ENCODE data around the gene GSE1. TPM values are rescaled to one million over a fixed set of nuclear protein-coding genes. Genes with fewer than 3 reads are reported as not detected.

Gene GSE1
- total RNA-seq, 1 experiment from 2014 or later, result 38.4 TPM

GRCh38 chr16:85627526-85628264, 14.6 kb downstream of the GSE1 start:
- Histone ChIP-seq H3K4me3 (ENCODE audit: low read length) (no peak overlapping the region), H3K9me3 (ENCODE audit: low read length) (no peaks in the 10 kb centered on the region), H3K4me2 (ENCODE audit: low read length) (no peak overlapping the region), H4K20me1 (ENCODE audit: low read length) (peaks cover 15% of the 10 kb centered on the region; the same call in 1 of the 2 replicates), H3K36me3 (ENCODE audit: low read depth, low read length) (peaks cover 9% of the 10 kb centered on the region; the same call in 1 of the 2 replicates), H3K27me3 (ENCODE audit: low read length) (no peaks in the 10 kb centered on the region), H3K9ac (ENCODE audit: low read length) (no peak overlapping the region), H3K9me2 (replicated peaks; ENCODE audit: low read length) (no peaks in the 10 kb centered on the region), H3F3A (ENCODE audit: low read length, unreplicated experiment) (no peaks in the 10 kb centered on the region), H3K4me1 (ENCODE audit: insufficient read depth, low read length) (0 out of 2 replicates have a peak, but pooled peaks cover under 1% of the 10 kb centered on the region), H3K27ac (ENCODE audit: low read length) (no peak overlapping the region), H3K79me2 (ENCODE audit: low read length) (peaks cover 97% of the 10 kb centered on the region), H2AFZ (ENCODE audit: low read length) (no peak overlapping the region)
- intact Hi-C loops (cut with micrococcal nuclease), result no loop called here
- POLR2A ChIA-PET (ENCODE audit: unreplicated experiment), result no interaction called here
- BruUV-seq (replicated peaks), result no TSS peak
- no peak for TF ChIP-seq EZH2 (IDR thresholded peaks at IDR 0.05; ENCODE audit: low read length, unreplicated experiment)
- TF ChIP-seq CTCF (conservative IDR thresholded peaks at IDR 0.05; ENCODE audit: low read depth, low read length), result no peak
- no peak for TF ChIP-seq EZH2phosphoT487 (IDR thresholded peaks at IDR 0.05; ENCODE audit: borderline replicate concordance, low read length)
- CTCF ChIA-PET, result no interaction called here
- ATAC-seq, result no peak
- no peak for DNase-seq

- ChIA-PET POLR2A (ENCODE audit: unreplicated experiment) (no interaction called here), CTCF (no interaction called here)
- Histone ChIP-seq H2AFZ (ENCODE audit: low read length) (no peak overlapping the region), H3K9me3 (ENCODE audit: low read length) (no peaks in the 10 kb centered on the region), H3K9me2 (replicated peaks; ENCODE audit: low read length) (no peaks in the 10 kb centered on the region), H3K27me3 (ENCODE audit: low read length) (no peaks in the 10 kb centered on the region), H3K4me3 (ENCODE audit: low read length) (no peak overlapping the region), H3K27ac (ENCODE audit: low read length) (no peak overlapping the region), H4K20me1 (ENCODE audit: low read length) (peaks cover 10% of the 10 kb centered on the region; the same call in 1 of the 2 replicates), H3F3A (ENCODE audit: low read length, unreplicated experiment) (no peaks in the 10 kb centered on the region), H3K4me1 (ENCODE audit: insufficient read depth, low read length) (no peaks in the 10 kb centered on the region), H3K9ac (ENCODE audit: low read length) (no peak overlapping the region), H3K79me2 (ENCODE audit: low read length) (peaks cover 97% of the 10 kb centered on the region), H3K4me2 (ENCODE audit: low read length) (no peak overlapping the region), H3K36me3 (ENCODE audit: low read depth, low read length) (peaks cover 9% of the 10 kb centered on the region; the same call in 1 of the 2 replicates)
- intact Hi-C loops (cut with micrococcal nuclease), result no loop called here
- no peak for TF ChIP-seq CTCF (conservative IDR thresholded peaks at IDR 0.05; ENCODE audit: low read depth, low read length)
- TF ChIP-seq EZH2 (IDR thresholded peaks at IDR 0.05; ENCODE audit: low read length, unreplicated experiment), result no peak
- no peak for TF ChIP-seq EZH2phosphoT487 (IDR thresholded peaks at IDR 0.05; ENCODE audit: borderline replicate concordance, low read length)
- ATAC-seq (no peak), DNase-seq (no peak)
- BruUV-seq (replicated peaks), result no TSS peak
These were observed 15.1 kb downstream of the GSE1 start for GRCh38 chr16:85628265-85628556.

- H3K27me3 ChIP-seq (ENCODE audit: low read length), result no peaks in the 10 kb centered on the region
- peaks cover 9% of the 10 kb centered on the region; the same call in 1 of the 2 replicates for H3K36me3 ChIP-seq (ENCODE audit: low read depth, low read length)
- CTCF ChIA-PET, result no interaction called here
- H2AFZ ChIP-seq (ENCODE audit: low read length), result no peak overlapping the region
- H3K27ac ChIP-seq (ENCODE audit: low read length), result no peak overlapping the region
- H3K4me1 ChIP-seq (ENCODE audit: insufficient read depth, low read length), result no peaks in the 10 kb centered on the region
- DNase-seq (no peak), ATAC-seq (no peak)
- no peaks in the 10 kb centered on the region for H3K9me3 ChIP-seq (ENCODE audit: low read length)
- H3K79me2 ChIP-seq (ENCODE audit: low read length), result peaks cover 95% of the 10 kb centered on the region
- no peak overlapping the region for H3K9ac ChIP-seq (ENCODE audit: low read length)
- no peak overlapping the region for H3K4me2 ChIP-seq (ENCODE audit: low read length)
- POLR2A ChIA-PET (ENCODE audit: unreplicated experiment), result no interaction called here
- no peaks in the 10 kb centered on the region for H3K9me2 ChIP-seq (replicated peaks; ENCODE audit: low read length)
- TF ChIP-seq EZH2 (IDR thresholded peaks at IDR 0.05; ENCODE audit: low read length, unreplicated experiment) (no peak), EZH2phosphoT487 (IDR thresholded peaks at IDR 0.05; ENCODE audit: borderline replicate concordance, low read length) (no peak)
- H3F3A ChIP-seq (ENCODE audit: low read length, unreplicated experiment), result no peaks in the 10 kb centered on the region
- peaks cover 5% of the 10 kb centered on the region; the same call in 1 of the 2 replicates for H4K20me1 ChIP-seq (ENCODE audit: low read length)
- BruUV-seq (replicated peaks), result no TSS peak
- intact Hi-C loops (cut with micrococcal nuclease), result no loop called here
- no peak overlapping the region for H3K4me3 ChIP-seq (ENCODE audit: low read length)
These were observed 15.5 kb downstream of the GSE1 start for GRCh38 chr16:85628645-85629044.

Data from PC-3 (cell line).